ENCODE measurements around the gene USP6NL. TPM values are rescaled to one million over a fixed set of nuclear protein-coding genes. Genes with fewer than 3 reads are reported as not detected.

Gene USP6NL
- polyA plus RNA-seq, 3 donors, result 5.5 to 7.7 (median 6.7) TPM

GRCh38 chr10:11557513-11557912 is 53.9 kb downstream of the USP6NL start:
- no peaks in the 10 kb centered on the region for H3K36me3 ChIP-seq (replicated peaks in 1 of 2; ENCODE audit: control insufficient read depth in 1 of 2, insufficient read depth in 2 of 2, low read length in 2 of 2)
- peaks cover 34% of the 10 kb centered on the region for H3K4me1 Mint-ChIP-seq
- peaks cover 0 to 4% (median 0%) of the 10 kb centered on the region in 7 donors for H3K9me3 Mint-ChIP-seq
- H4K20me1 ChIP-seq (ENCODE audit: insufficient read depth, low read length), result peaks cover 8% of the 10 kb centered on the region
- H3K27ac Mint-ChIP-seq, result peak overlapping the region in 1 of 7 donors; percentile 28
- no peak overlapping the region for H3K4me3 ChIP-seq (replicated peaks in 1 of 3; ENCODE audit: low read depth in 2 of 3, low read length in 3 of 3)
- H2AFZ ChIP-seq (ENCODE audit: insufficient read depth, low read depth, low read length, poor library complexity, severe bottlenecking), result no peak overlapping the region
- H3K4me2 ChIP-seq (replicated peaks; ENCODE audit: extremely low read depth, low read length, poor library complexity, severe bottlenecking), result no peak overlapping the region
- H3K9ac ChIP-seq (ENCODE audit: insufficient read depth, low read length, poor library complexity, severe bottlenecking), result no peak overlapping the region
- no peak for TF ChIP-seq CTCF (IDR thresholded peaks at IDR 0.05)
- DNase-seq, result no peak
- peaks cover 0 to 1% (median 0%) of the 10 kb centered on the region in 3 donors for H3K27me3 Mint-ChIP-seq (ENCODE audit: low read depth in 3 of 3)
- H3K9me3 ChIP-seq (replicated peaks in 1 of 2; ENCODE audit: control insufficient read depth in 1 of 2, insufficient read depth in 1 of 2, low read length in 2 of 2), result no peaks in the 10 kb centered on the region
- peaks cover 0 to 3% of the 10 kb centered on the region in 2 donors for H3K36me3 Mint-ChIP-seq
- no peak overlapping the region for H3K4me3 Mint-ChIP-seq
- H3K27ac ChIP-seq (ENCODE audit: low read depth in 1 of 2, low read length in 2 of 2), result no peak overlapping the region
- peaks cover 30 to 34% of the 10 kb centered on the region in 2 donors for H3K4me1 ChIP-seq (ENCODE audit: control insufficient read depth in 1 of 2, insufficient read depth in 2 of 2, low read length in 2 of 2)
- intact Hi-C loops (cut with micrococcal nuclease), result no loop called here
- peaks cover 19% of the 10 kb centered on the region for H3K79me2 ChIP-seq (ENCODE audit: insufficient read depth, low read length)
- 85% methylated on average over 7 of the region's 7 CpGs for WGBS (ENCODE audit: insufficient coverage)
- H3K27me3 ChIP-seq (ENCODE audit: control insufficient read depth in 2 of 2, insufficient read depth in 2 of 2, low read length in 2 of 2), result no peaks in the 10 kb centered on the region

DNA sequence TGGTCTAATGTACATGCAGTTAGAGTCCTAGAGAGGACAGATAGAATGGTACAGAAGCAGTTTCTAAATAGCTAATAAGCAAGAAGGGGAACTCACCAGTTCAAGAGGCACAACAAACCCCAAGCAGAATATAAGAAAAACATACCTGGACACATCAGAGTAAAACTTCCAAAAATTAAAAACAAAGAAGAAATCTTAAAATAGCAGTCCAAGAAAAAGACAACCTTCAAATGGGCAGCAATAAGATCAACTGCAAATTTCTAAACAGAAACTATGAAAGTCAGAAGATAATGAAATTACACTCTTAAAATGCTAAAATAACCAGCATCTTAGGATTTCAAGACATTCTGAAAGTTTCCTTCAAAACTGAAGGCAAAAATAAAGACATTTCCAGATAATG is 55.9 kb downstream of the USP6NL start:
- no peak for DNase-seq
- Mint-ChIP-seq H3K4me3 (no peak overlapping the region), H3K9me3 (peaks cover 0 to 4% (median 0%) of the 10 kb centered on the region in 7 donors), H3K27ac (no peak overlapping the region), H3K4me1 (peaks cover 41% of the 10 kb centered on the region), H3K27me3 (ENCODE audit: low read depth in 3 of 3) (peaks cover 0 to 1% (median 0%) of the 10 kb centered on the region in 3 donors), H3K36me3 (no peaks in the 10 kb centered on the region)
- no peak overlapping the region for H3K9ac ChIP-seq (ENCODE audit: insufficient read depth, low read length, poor library complexity, severe bottlenecking)
- H3K4me3 ChIP-seq (replicated peaks in 1 of 3; ENCODE audit: low read depth in 2 of 3, low read length in 3 of 3), result no peak overlapping the region
- no peak overlapping the region for H2AFZ ChIP-seq (ENCODE audit: insufficient read depth, low read depth, low read length, poor library complexity, severe bottlenecking)
- peaks cover 5% of the 10 kb centered on the region for H4K20me1 ChIP-seq (ENCODE audit: insufficient read depth, low read length)
- no peak overlapping the region for H3K27ac ChIP-seq (ENCODE audit: low read depth in 1 of 2, low read length in 2 of 2)
- peaks cover 19% of the 10 kb centered on the region for H3K79me2 ChIP-seq (ENCODE audit: insufficient read depth, low read length)
- intact Hi-C loops (cut with micrococcal nuclease), result no loop called here
- H3K36me3 ChIP-seq (replicated peaks in 1 of 2; ENCODE audit: control insufficient read depth in 1 of 2, insufficient read depth in 2 of 2, low read length in 2 of 2), result no peaks in the 10 kb centered on the region
- TF ChIP-seq CTCF (IDR thresholded peaks at IDR 0.05), result no peak
- no peaks in the 10 kb centered on the region for H3K27me3 ChIP-seq (ENCODE audit: control insufficient read depth in 2 of 2, insufficient read depth in 2 of 2, low read length in 2 of 2)
- H3K9me3 ChIP-seq (replicated peaks in 1 of 2; ENCODE audit: control insufficient read depth in 1 of 2, insufficient read depth in 1 of 2, low read length in 2 of 2), result no peaks in the 10 kb centered on the region
- H3K4me2 ChIP-seq (replicated peaks; ENCODE audit: extremely low read depth, low read length, poor library complexity, severe bottlenecking), result no peak overlapping the region
- peaks cover 40% of the 10 kb centered on the region in 2 donors for H3K4me1 ChIP-seq (ENCODE audit: control insufficient read depth in 1 of 2, insufficient read depth in 2 of 2, low read length in 2 of 2)

All from CD14-positive monocyte (primary cell).